ENCODE measurements around the gene TWIST2. TPM values are rescaled to one million over a fixed set of nuclear protein-coding genes. Genes with fewer than 3 reads are reported as not detected.
A peak's percentile ranks its signal among the peaks of the same experiment; 100 is the strongest.

The TWIST2 gene
- total and polyA plus RNA-seq, 5 donors, result 3.1 to 6.3 (median 5.0) TPM

DNA sequence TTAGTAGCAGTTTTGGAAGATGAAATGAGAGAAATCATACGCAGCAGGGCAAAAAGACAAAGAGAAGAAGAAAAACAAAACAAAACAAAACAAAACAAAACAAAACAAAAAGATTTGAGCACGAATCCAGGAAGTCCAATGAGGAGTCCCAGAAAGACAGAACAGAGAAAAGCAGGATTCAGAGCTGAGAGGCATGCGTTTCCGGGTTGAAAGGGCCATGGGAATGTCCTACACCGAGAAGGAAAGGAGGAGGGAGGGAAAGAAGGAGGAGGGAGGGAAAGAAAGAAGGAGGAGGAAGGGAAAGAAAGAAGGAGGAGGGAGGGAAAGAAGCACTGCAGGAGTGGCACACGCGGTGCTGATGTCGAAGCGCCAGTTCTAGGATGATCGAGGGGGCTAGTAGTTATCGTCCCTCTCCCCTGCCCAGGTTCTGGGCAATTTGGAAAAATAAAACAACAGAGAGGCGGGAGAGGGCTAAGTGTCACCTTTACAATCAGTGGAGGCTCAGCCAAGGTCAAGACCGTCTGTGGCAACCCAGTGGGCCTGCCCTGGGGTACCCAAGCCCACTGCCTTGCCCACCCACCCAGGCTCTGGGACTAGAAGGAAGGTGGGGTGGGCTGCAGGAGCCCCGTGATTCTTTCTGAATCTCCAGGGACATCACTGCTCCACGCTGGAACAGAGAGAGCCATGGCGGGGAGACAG lies 68.4 kb downstream of the TWIST2 start:
- H3K27me3 ChIP-seq (ENCODE audit: control insufficient read depth, insufficient read depth), result no peaks in the 10 kb centered on the region
- DNase-seq, result no peak
- no peak overlapping the region for H3K27ac ChIP-seq (ENCODE audit: low read length)
- intact Hi-C loops (cut with DNase I), result no loop called here
- ATAC-seq, result no peak
- 78% methylated on average over 16 of the region's 16 CpGs for WGBS
- H3K4me1 ChIP-seq (ENCODE audit: control insufficient read depth, insufficient read depth, low read length), result no peaks in the 10 kb centered on the region
- no peak overlapping the region for H3K4me3 ChIP-seq (ENCODE audit: low read length)
- no peaks in the 10 kb centered on the region for H3K9me3 ChIP-seq (ENCODE audit: control insufficient read depth, low read length)

- Histone ChIP-seq H3K4me1 (ENCODE audit: control insufficient read depth, insufficient read depth, low read length) (no peaks in the 10 kb centered on the region), H3K27me3 (ENCODE audit: control insufficient read depth, insufficient read depth) (no peaks in the 10 kb centered on the region), H3K27ac (ENCODE audit: low read length) (no peak overlapping the region), H3K9me3 (ENCODE audit: control insufficient read depth, low read length) (no peaks in the 10 kb centered on the region), H3K4me3 (ENCODE audit: low read length) (no peak overlapping the region)
- no peak for ATAC-seq
- WGBS, result 83% methylated on average over 14 of the region's 14 CpGs
- intact Hi-C loops (cut with DNase I), result no loop called here
- DNase-seq, result no peak
Measured at GRCh38 chr2:238916875-238917590, 69.1 kb downstream of the TWIST2 start.

- intact Hi-C loops (cut with DNase I), result no loop called here
- H3K27ac ChIP-seq (ENCODE audit: low read length), result no peak overlapping the region
- WGBS, result 74% methylated on average over 11 of the region's 11 CpGs
- no peaks in the 10 kb centered on the region for H3K27me3 ChIP-seq (ENCODE audit: control insufficient read depth, insufficient read depth)
- no peaks in the 10 kb centered on the region for H3K9me3 ChIP-seq (ENCODE audit: control insufficient read depth, low read length)
- H3K4me3 ChIP-seq (ENCODE audit: low read length), result no peak overlapping the region
- ATAC-seq (no peak), DNase-seq (no peak)
- H3K4me1 ChIP-seq (ENCODE audit: control insufficient read depth, insufficient read depth, low read length), result no peaks in the 10 kb centered on the region
Measured at GRCh38 chr2:238919307-238919706, 71.4 kb downstream of the TWIST2 start.

GRCh38 chr2:238920053-238920452 lies 72.2 kb downstream of the TWIST2 start:
- H3K4me3 ChIP-seq (ENCODE audit: low read length), result no peak overlapping the region
- H3K27ac ChIP-seq (ENCODE audit: low read length), result no peak overlapping the region
- intact Hi-C loops (cut with DNase I), result no loop called here
- DNase-seq (no peak), ATAC-seq (no peak)
- H3K9me3 ChIP-seq (ENCODE audit: control insufficient read depth, low read length), result no peaks in the 10 kb centered on the region
- WGBS, result 61% methylated on average over 3 of the region's 3 CpGs
- no peaks in the 10 kb centered on the region for H3K4me1 ChIP-seq (ENCODE audit: control insufficient read depth, insufficient read depth, low read length)
- H3K27me3 ChIP-seq (ENCODE audit: control insufficient read depth, insufficient read depth), result no peaks in the 10 kb centered on the region

DNA sequence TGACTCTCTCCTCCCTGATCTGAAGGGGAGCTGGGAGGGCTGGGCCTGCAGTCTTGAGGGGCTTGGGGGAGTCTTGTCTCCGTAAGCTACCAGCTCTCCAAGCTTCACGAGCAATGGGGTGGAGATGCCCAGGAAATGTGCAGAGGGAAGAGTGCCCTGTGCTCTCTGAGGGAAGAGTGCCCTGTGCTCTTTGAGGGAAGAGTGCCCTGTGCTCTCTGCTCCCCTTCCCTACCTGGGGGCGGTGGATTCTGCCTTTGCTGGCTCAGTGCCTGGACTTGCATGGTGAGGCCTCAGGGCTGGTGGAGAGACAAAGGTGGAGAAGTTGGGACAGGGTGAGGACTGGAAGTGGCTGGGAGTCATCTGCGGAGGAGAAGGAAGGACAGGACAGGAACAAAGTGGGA lies 72.7 kb downstream of the TWIST2 start:
- Histone ChIP-seq H3K27ac (ENCODE audit: low read length) (no peak overlapping the region), H3K4me1 (ENCODE audit: control insufficient read depth, insufficient read depth, low read length) (no peaks in the 10 kb centered on the region), H3K27me3 (ENCODE audit: control insufficient read depth, insufficient read depth) (no peaks in the 10 kb centered on the region), H3K9me3 (ENCODE audit: control insufficient read depth, low read length) (no peaks in the 10 kb centered on the region), H3K4me3 (ENCODE audit: low read length) (no peak overlapping the region)
- no peak for DNase-seq
- 83% methylated on average over 4 of the region's 4 CpGs for WGBS
- intact Hi-C loops (cut with DNase I), result no loop called here
- no peak for ATAC-seq

- no peaks in the 10 kb centered on the region for H3K27me3 ChIP-seq (ENCODE audit: control insufficient read depth, insufficient read depth)
- ATAC-seq (no peak), DNase-seq (no peak)
- no peaks in the 10 kb centered on the region for H3K4me1 ChIP-seq (ENCODE audit: control insufficient read depth, insufficient read depth, low read length)
- no peaks in the 10 kb centered on the region for H3K9me3 ChIP-seq (ENCODE audit: control insufficient read depth, low read length)
- no peak overlapping the region for H3K4me3 ChIP-seq (ENCODE audit: low read length)
- 86% methylated on average over 8 of the region's 8 CpGs for WGBS
- no peak overlapping the region for H3K27ac ChIP-seq (ENCODE audit: low read length)
- intact Hi-C loops (cut with DNase I), result no loop called here
Measured at GRCh38 chr2:238921259-238921658, 73.4 kb downstream of the TWIST2 start.

DNA sequence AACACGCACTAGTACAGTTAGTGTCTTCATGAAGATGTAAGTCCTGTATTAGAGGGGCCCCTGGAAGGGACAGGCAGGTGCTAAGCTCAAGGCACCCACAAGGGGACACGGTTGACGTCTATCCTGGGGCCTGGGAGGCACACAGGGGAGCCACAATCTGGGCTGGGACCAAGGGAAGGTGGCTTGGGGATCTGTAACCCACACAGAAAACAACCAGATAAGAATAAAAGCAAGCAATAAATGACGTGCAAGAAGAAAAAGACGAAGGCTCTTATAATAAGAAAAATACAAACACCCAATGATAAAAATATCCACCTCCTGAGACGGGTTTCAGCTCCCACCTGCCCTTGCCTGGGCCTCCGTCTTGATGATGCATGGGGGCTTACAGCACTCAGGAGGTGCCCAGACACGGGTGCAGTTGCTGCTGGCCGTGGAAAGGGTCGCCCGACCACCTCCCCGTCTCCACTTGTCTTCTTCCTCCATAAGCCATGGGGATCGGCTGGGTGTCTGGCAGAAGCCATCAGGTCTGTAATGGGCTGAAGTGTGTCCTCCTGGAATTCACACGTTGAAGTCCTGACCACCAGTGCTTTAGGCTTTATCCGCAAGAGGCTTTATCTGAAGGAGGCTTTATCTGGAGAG lies 73.9 kb downstream of the TWIST2 start:
- Histone ChIP-seq H3K4me3 (ENCODE audit: low read length) (no peak overlapping the region), H3K27ac (ENCODE audit: low read length) (no peak overlapping the region), H3K4me1 (ENCODE audit: control insufficient read depth, insufficient read depth, low read length) (no peaks in the 10 kb centered on the region), H3K27me3 (ENCODE audit: control insufficient read depth, insufficient read depth) (no peaks in the 10 kb centered on the region), H3K9me3 (ENCODE audit: control insufficient read depth, low read length) (no peaks in the 10 kb centered on the region)
- 69% methylated on average over 15 of the region's 15 CpGs for WGBS
- DNase-seq, result no peak
- no peak for ATAC-seq
- intact Hi-C loops (cut with DNase I), result no loop called here

GRCh38 chr2:238922435-238922834 lies 74.5 kb downstream of the TWIST2 start:
- Histone ChIP-seq H3K27ac (ENCODE audit: low read length) (no peak overlapping the region), H3K9me3 (ENCODE audit: control insufficient read depth, low read length) (no peaks in the 10 kb centered on the region), H3K4me3 (ENCODE audit: low read length) (no peak overlapping the region), H3K4me1 (ENCODE audit: control insufficient read depth, insufficient read depth, low read length) (no peaks in the 10 kb centered on the region), H3K27me3 (ENCODE audit: control insufficient read depth, insufficient read depth) (no peaks in the 10 kb centered on the region)
- DNase-seq, result no peak
- ATAC-seq, result no peak
- WGBS, result 55% methylated on average over 9 of the region's 9 CpGs
- intact Hi-C loops (cut with DNase I), result no loop called here

- Histone ChIP-seq H3K9me3 (ENCODE audit: control insufficient read depth, low read length) (no peaks in the 10 kb centered on the region), H3K4me1 (ENCODE audit: control insufficient read depth, insufficient read depth, low read length) (peaks cover 4% of the 10 kb centered on the region), H3K27ac (ENCODE audit: low read length) (no peak overlapping the region), H3K27me3 (ENCODE audit: control insufficient read depth, insufficient read depth) (no peaks in the 10 kb centered on the region), H3K4me3 (ENCODE audit: low read length) (no peak overlapping the region)
- DNase-seq, result no peak
- intact Hi-C loops (cut with DNase I), result no loop called here
- 83% methylated on average over 14 of the region's 14 CpGs for WGBS
- no peak for ATAC-seq
Measured at GRCh38 chr2:238924032-238924431, 76.1 kb downstream of the TWIST2 start.

DNA sequence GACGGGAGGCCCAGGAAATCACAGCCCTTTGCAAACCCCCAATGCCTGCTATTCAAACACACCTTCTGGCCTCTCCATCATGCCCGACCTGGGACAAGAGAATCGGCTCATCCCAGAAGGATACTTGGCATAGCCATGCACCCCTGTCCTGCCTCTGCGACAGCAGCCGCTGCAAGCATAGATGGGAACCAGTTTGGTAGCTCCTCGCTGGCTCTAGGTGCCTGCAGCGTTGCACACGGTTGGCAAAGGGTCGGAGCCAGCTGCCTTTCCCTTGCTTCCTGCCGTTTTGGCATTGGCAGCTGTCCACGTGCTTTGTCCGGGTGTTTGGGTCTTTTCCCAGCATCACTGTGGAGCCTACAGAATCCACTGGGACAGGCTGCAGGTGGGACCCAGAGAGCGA lies 76.9 kb downstream of the TWIST2 start:
- 63% methylated on average over 13 of the region's 13 CpGs for WGBS
- Histone ChIP-seq H3K27ac (ENCODE audit: low read length) (no peak overlapping the region), H3K27me3 (ENCODE audit: control insufficient read depth, insufficient read depth) (no peaks in the 10 kb centered on the region), H3K4me1 (ENCODE audit: control insufficient read depth, insufficient read depth, low read length) (peaks cover 5% of the 10 kb centered on the region), H3K9me3 (ENCODE audit: control insufficient read depth, low read length) (no peaks in the 10 kb centered on the region), H3K4me3 (ENCODE audit: low read length) (no peak overlapping the region)
- DNase-seq, result peak in 1 of 3 donors; percentile 62
- no peak for ATAC-seq
- intact Hi-C loops (cut with DNase I), result no loop called here

- 84% methylated on average over 13 of the region's 13 CpGs for WGBS
- no peaks in the 10 kb centered on the region for H3K9me3 ChIP-seq (ENCODE audit: control insufficient read depth, low read length)
- H3K27ac ChIP-seq (ENCODE audit: low read length), result no peak overlapping the region
- intact Hi-C loops (cut with DNase I), result no loop called here
- peaks cover 5% of the 10 kb centered on the region for H3K4me1 ChIP-seq (ENCODE audit: control insufficient read depth, insufficient read depth, low read length)
- no peak overlapping the region for H3K4me3 ChIP-seq (ENCODE audit: low read length)
- no peaks in the 10 kb centered on the region for H3K27me3 ChIP-seq (ENCODE audit: control insufficient read depth, insufficient read depth)
- no peak for DNase-seq
- ATAC-seq, result no peak
Measured at GRCh38 chr2:238925281-238925680, 77.4 kb downstream of the TWIST2 start.

Measured in right cardiac atrium (tissue), 5 donors.